Karpas-422 (cell line): Measurements from ENCODE around the gene RGPD6. TPM values are rescaled to one million over a fixed set of nuclear protein-coding genes. Genes with fewer than 3 reads are reported as not detected.
"Not testable (repeated sequence)": the region's sequence is repeated elsewhere in the genome, so short reads cannot be mapped to it uniquely, and the experiment has no call there.

Experiments
- DNase-seq: peaks from one replicate; pipeline ENCODE4 v3.0.0-alpha.2; 2015
- H2AFZ ChIP-seq: fragments of 200-600 bp; sonication (generic); 2 replicates; pipeline ENCODE4 v1.6.1; 2014; ENCODE audit warnings: antibody characterized with exemption, low read length, mixed read lengths
- H3K27ac ChIP-seq: fragments of 200-600 bp; sonication (generic); 2 replicates; pipeline ENCODE4 v1.5.1; 2014; ENCODE audit warnings: mild to moderate bottlenecking, low read length, moderate library complexity
- H3K27me3 ChIP-seq: fragments of 200-600 bp; sonication (generic); 2 replicates; pipeline ENCODE4 v1.6.1; 2014; ENCODE audit warnings: low read length, mixed read lengths
- H3K36me3 ChIP-seq: fragments of 200-600 bp; sonication (generic); 2 replicates; pipeline ENCODE4 v1.6.1; 2014; ENCODE audit warnings: low read length, mixed read lengths; ENCODE audit not compliant: insufficient read depth
- H3K4me1 ChIP-seq: fragments of 200-600 bp; sonication (generic); 2 replicates; pipeline ENCODE4 v1.6.1; 2014; ENCODE audit warnings: mild to moderate bottlenecking, low read length, mixed read lengths
- H3K4me2 ChIP-seq: fragments of 200-600 bp; sonication (generic); 2 replicates; pipeline ENCODE4 v1.6.1; 2014; ENCODE audit warnings: low read length, low read depth, mild to moderate bottlenecking; ENCODE audit not compliant: poor library complexity, severe bottlenecking
- H3K4me3 ChIP-seq: fragments of 200-600 bp; sonication (generic); 2 replicates; pipeline ENCODE4 v1.5.1; 2014; ENCODE audit warnings: mild to moderate bottlenecking, antibody characterized with exemption, low read length, mixed read lengths
- H3K79me2 ChIP-seq: fragments of 200-600 bp; sonication (generic); 2 replicates; pipeline ENCODE4 v1.6.1; 2014; ENCODE audit warnings: mild to moderate bottlenecking, low read length, mixed read lengths
- H3K9ac ChIP-seq: fragments of 200-600 bp; sonication (generic); 2 replicates; pipeline ENCODE4 v1.6.0; 2014; ENCODE audit warnings: low read length
- H3K9me2 ChIP-seq: fragments of 200-600 bp; sonication (generic), shearing (Covaris generic); replicated peaks from 2 replicates; pipeline ENCODE4 v1.6.0; 2014; ENCODE audit warnings: mild to moderate bottlenecking, low read length, moderate library complexity; ENCODE audit not compliant: insufficient read depth
- H3K9me3 ChIP-seq: fragments of 300-700, 200-600 bp; sonication (generic); 2 replicates; pipeline ENCODE4 v1.6.1; 2014; ENCODE audit warnings: low read length, mixed read lengths
- H4K20me1 ChIP-seq: fragments of 200-600 bp; sonication (generic); 2 replicates; pipeline ENCODE4 v1.6.1; 2014; ENCODE audit warnings: mild to moderate bottlenecking, antibody characterized with exemption, low read length, low read depth; ENCODE audit not compliant: insufficient read depth
- total RNA-seq: library from RNA; depleted of rRNA; stranded (reverse); fragments of >200 nt; shearing (Covaris generic); gene quantifications from 2 replicates; pipeline ENCODE4 v1.2.3, GENCODE V29; 2014; ENCODE audit warnings: low replicate concordance

RGPD6 gene
- total RNA-seq, 1 experiment from 2014 or later = 1.2 TPM

- not testable (repeated sequence) for H3K4me3 ChIP-seq, H3K4me2 ChIP-seq
Observed at GRCh38 chr2:110496027-110496426, 81.0 kb downstream of the RGPD6 start.

GRCh38 chr2:110494488-110494887 lies 82.5 kb downstream of the RGPD6 start:
- H3K36me3 ChIP-seq, H3K79me2 ChIP-seq, H3K4me1 ChIP-seq, H3K4me2 ChIP-seq, H3K9me3 ChIP-seq, H3K27ac ChIP-seq, H3K27me3 ChIP-seq, H4K20me1 ChIP-seq, H3K4me3 ChIP-seq, H3K9me2 ChIP-seq, H3K9ac ChIP-seq, H2AFZ ChIP-seq, DNase-seq: not testable (repeated sequence)

More at GRCh38 chr2:110496027-110496426, 81.0 kb downstream of the RGPD6 start:
- not testable (repeated sequence) for H3K36me3 ChIP-seq, DNase-seq, H4K20me1 ChIP-seq, H2AFZ ChIP-seq, H3K9ac ChIP-seq, H3K27ac ChIP-seq, H3K79me2 ChIP-seq, H3K9me3 ChIP-seq, H3K27me3 ChIP-seq, H3K9me2 ChIP-seq, H3K4me1 ChIP-seq

GRCh38 chr2:110488991-110489390 lies 88.0 kb downstream of the RGPD6 start:
- not testable (repeated sequence) for H2AFZ ChIP-seq, H4K20me1 ChIP-seq, H3K36me3 ChIP-seq, H3K9ac ChIP-seq, H3K79me2 ChIP-seq, H3K4me3 ChIP-seq, H3K27ac ChIP-seq, H3K27me3 ChIP-seq, DNase-seq, H3K9me2 ChIP-seq, H3K4me2 ChIP-seq, H3K9me3 ChIP-seq, H3K4me1 ChIP-seq

GRCh38 chr2:110482697-110483096 lies 94.3 kb downstream of the RGPD6 start:
- not testable (repeated sequence) for H2AFZ ChIP-seq, H3K27ac ChIP-seq, H3K4me1 ChIP-seq, DNase-seq, H3K36me3 ChIP-seq, H3K9me3 ChIP-seq, H3K4me2 ChIP-seq, H3K9me2 ChIP-seq, H3K79me2 ChIP-seq, H3K27me3 ChIP-seq, H3K4me3 ChIP-seq, H4K20me1 ChIP-seq, H3K9ac ChIP-seq

GRCh38 chr2:110481200-110481599 lies 95.8 kb downstream of the RGPD6 start:
- H3K4me2 ChIP-seq, DNase-seq, H2AFZ ChIP-seq, H3K4me1 ChIP-seq, H3K4me3 ChIP-seq, H4K20me1 ChIP-seq, H3K9ac ChIP-seq, H3K27ac ChIP-seq, H3K27me3 ChIP-seq, H3K79me2 ChIP-seq, H3K36me3 ChIP-seq, H3K9me2 ChIP-seq, H3K9me3 ChIP-seq: not testable (repeated sequence)

- DNase-seq = not testable (repeated sequence)
Observed at GRCh38 chr2:110480084-110480483, 96.9 kb downstream of the RGPD6 start.

GRCh38 chr2:110477370-110477769 lies 99.7 kb downstream of the RGPD6 start:
- H3K27me3 ChIP-seq, H3K4me2 ChIP-seq, H2AFZ ChIP-seq, H3K4me1 ChIP-seq, H3K9me2 ChIP-seq, H3K9ac ChIP-seq, H3K36me3 ChIP-seq, H3K79me2 ChIP-seq, H3K27ac ChIP-seq, H3K9me3 ChIP-seq, H4K20me1 ChIP-seq, H3K4me3 ChIP-seq, DNase-seq: not testable (repeated sequence)

More at GRCh38 chr2:110480084-110480483, 96.9 kb downstream of the RGPD6 start:
- H3K79me2 ChIP-seq, H3K4me1 ChIP-seq, H3K9me2 ChIP-seq, H3K4me2 ChIP-seq, H3K36me3 ChIP-seq, H3K9me3 ChIP-seq, H3K9ac ChIP-seq, H3K4me3 ChIP-seq, H3K27me3 ChIP-seq, H2AFZ ChIP-seq, H3K27ac ChIP-seq, H4K20me1 ChIP-seq: not testable (repeated sequence)

- not testable (repeated sequence) for H3K4me2 ChIP-seq, H4K20me1 ChIP-seq, H3K9me2 ChIP-seq, H3K4me3 ChIP-seq, H3K9ac ChIP-seq, H2AFZ ChIP-seq, H3K9me3 ChIP-seq, H3K27ac ChIP-seq, H3K27me3 ChIP-seq, DNase-seq, H3K79me2 ChIP-seq, H3K4me1 ChIP-seq, H3K36me3 ChIP-seq
Observed at GRCh38 chr2:110476952-110477351, 100.1 kb downstream of the RGPD6 start.

- not testable (repeated sequence) for H3K27ac ChIP-seq, DNase-seq, H3K36me3 ChIP-seq, H3K4me3 ChIP-seq, H3K9ac ChIP-seq, H3K27me3 ChIP-seq, H4K20me1 ChIP-seq, H3K9me3 ChIP-seq, H2AFZ ChIP-seq, H3K79me2 ChIP-seq, H3K4me2 ChIP-seq, H3K9me2 ChIP-seq, H3K4me1 ChIP-seq
Observed at GRCh38 chr2:110475627-110476359, 101.2 kb downstream of the RGPD6 start.
